Activated T-cell treated with anti-CD3 and anti-CD28 coated beads for 1 hour (primary cell): ENCODE data around the gene CCR5AS.
"Not testable (repeated sequence)": the region's sequence is repeated elsewhere in the genome, so short reads cannot be mapped to it uniquely, and the experiment has no call there.

Source experiments
- DNase-seq: peaks from one replicate; pipeline ENCODE4 v3.0.0-alpha.2; 2020; ENCODE audit warnings: low read depth

The CCR5AS gene

GRCh38 chr3:46406788-46407611 lies at the start of gene CCR5AS, which contains the start of gene CCRL2:
TSS of gene CCR5AS (minus strand) at chr3:46407066.
TSS of gene CCRL2 (plus strand) at chr3:46407259. CDS start at chr3:46408080, 821 bp downstream.
- DNase-seq, result peak; percentile 5

GRCh38 chr3:46456118-46456517 lies 49.3 kb upstream of the CCR5AS start:
- no peak for DNase-seq

GRCh38 chr3:46455231-46456115 lies 48.6 kb upstream of the CCR5AS start:
- no peak for DNase-seq

GRCh38 chr3:46454606-46455005 lies 47.7 kb upstream of the CCR5AS start:
- no peak for DNase-seq

- no peak for DNase-seq
These were observed 47.3 kb upstream of the CCR5AS start for GRCh38 chr3:46454209-46454595.

GRCh38 chr3:46453526-46454208 lies 46.8 kb upstream of the CCR5AS start:
- DNase-seq, result no peak

GRCh38 chr3:46449755-46450552 lies 43.1 kb upstream of the CCR5AS start:
- DNase-seq, result no peak

- DNase-seq, result no peak
These were observed 41.9 kb upstream of the CCR5AS start for GRCh38 chr3:46448721-46449120.

- DNase-seq, result no peak
These were observed 40.5 kb upstream of the CCR5AS start for GRCh38 chr3:46447228-46447985.

- DNase-seq, result no peak
These were observed 36.0 kb upstream of the CCR5AS start for GRCh38 chr3:46442576-46443530.

GRCh38 chr3:46440531-46441294 lies 33.8 kb upstream of the CCR5AS start:
- DNase-seq, result no peak

GRCh38 chr3:46438831-46439230 lies 32.0 kb upstream of the CCR5AS start:
- DNase-seq, result no peak

- DNase-seq, result no peak
These were observed 28.3 kb upstream of the CCR5AS start for GRCh38 chr3:46435081-46435726.

GRCh38 chr3:46433841-46434240 lies 27.0 kb upstream of the CCR5AS start:
- no peak for DNase-seq

- not testable (repeated sequence) for DNase-seq
These were observed 26.3 kb upstream of the CCR5AS start for GRCh38 chr3:46433118-46433517.

GRCh38 chr3:46431905-46432304 lies 25.0 kb upstream of the CCR5AS start:
- not testable (repeated sequence) for DNase-seq

GRCh38 chr3:46430879-46431278 lies 24.0 kb upstream of the CCR5AS start:
- DNase-seq, result not testable (repeated sequence)

GRCh38 chr3:46429671-46430070 lies 22.8 kb upstream of the CCR5AS start:
- DNase-seq, result no peak
